NCI-H2081 treated with DMSO at 0.1 percent for 48 hours (cell line): Measurements from ENCODE around the gene TNFAIP8.

Experiments
- DNase-seq: peaks from one replicate; lab custom pipeline; 2025; lab: John Stamatoyannopoulos, UW

The TNFAIP8 gene

DNA sequence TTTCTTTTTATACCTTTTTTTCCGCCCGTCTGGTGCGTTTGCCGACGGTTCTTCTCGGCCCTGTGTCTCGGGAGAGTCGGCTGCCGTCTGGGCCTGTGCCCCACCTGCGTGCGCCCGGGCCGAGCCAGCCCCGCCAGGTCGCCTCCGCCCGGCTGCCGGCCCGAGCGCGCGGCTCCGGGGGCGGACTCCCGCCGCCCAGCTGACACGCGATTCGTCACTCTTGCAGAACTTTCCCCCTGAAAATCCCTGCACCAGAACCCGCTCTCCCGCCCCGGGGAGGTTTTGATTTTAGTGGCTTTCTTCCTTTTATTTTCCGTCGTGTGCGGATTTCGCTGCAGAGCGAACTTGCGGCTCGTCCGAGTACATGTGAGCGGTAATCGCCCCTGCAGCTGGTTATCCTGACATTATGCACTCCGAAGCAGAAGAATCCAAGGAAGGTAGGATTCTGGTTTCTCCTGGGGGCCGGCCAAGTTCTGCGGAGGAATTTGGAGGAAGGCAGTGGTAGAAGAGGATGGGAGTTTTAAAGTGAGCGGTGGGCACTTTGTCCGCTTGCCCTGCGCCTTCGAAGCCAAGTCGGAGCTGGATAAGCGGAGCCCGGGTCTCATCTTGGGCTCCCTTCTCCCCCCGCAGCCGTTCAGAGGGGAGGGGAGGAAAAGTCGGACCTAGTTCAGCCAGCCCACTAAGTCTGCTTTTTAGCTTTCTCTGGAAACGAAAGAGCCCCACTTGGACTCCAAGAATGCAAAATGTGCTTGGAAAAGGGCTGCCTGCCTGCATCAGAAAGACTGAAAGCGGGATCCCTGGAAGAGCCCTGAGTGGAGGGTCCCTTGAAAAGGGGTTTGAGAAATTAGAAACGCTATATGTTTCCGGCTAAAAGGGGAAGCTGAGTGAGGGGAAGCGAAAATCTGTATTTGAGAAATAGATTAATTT lies at the start of gene TNFAIP8:
TSS of gene TNFAIP8 (plus strand) at position 335 of the 927 bp plus-strand sequence. CDS start at position 407, 72 bp downstream.
- no peak for DNase-seq

DNA sequence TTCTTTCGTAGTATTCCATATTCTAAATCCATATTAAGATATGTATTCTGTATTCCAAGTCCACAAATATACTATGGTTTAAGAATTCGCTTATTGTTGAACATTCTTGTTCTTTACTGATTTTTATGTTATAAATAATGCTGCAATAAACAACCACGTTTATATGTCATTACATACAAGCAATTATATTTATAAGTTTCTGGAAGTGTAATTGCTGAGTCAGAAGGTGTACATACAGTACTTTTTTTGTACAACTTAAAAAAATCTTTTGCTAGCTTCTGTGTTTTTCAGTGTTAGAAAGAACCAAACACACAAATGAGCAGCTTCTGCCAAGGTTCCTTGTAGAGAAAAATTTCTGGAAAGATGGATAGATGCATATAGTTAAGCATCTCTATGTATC lies 48.6 kb upstream of the TNFAIP8 start:
- DNase-seq: no peak

GRCh38 chr5:119309326-119309725 lies 46.5 kb upstream of the TNFAIP8 start:
- DNase-seq: no peak

DNA sequence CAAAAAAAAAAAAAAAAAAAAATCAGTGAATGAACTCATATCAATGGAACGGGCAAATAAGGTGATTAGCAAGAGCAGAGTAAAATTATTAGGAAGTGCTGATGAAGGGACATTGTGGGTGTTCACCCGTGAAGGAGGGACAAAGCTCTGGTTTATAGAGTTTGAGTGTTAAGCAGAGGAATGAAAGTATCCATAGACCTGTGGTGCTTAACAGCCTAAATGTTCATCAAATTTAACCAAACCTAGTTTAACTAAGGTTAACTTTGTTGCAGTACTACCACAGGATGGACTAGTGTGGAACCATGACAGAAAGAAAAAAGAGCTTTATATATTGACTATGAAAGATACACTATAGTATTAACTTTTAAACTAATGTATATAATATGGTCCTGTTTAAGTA lies 44.1 kb upstream of the TNFAIP8 start:
- DNase-seq: no peak

DNA sequence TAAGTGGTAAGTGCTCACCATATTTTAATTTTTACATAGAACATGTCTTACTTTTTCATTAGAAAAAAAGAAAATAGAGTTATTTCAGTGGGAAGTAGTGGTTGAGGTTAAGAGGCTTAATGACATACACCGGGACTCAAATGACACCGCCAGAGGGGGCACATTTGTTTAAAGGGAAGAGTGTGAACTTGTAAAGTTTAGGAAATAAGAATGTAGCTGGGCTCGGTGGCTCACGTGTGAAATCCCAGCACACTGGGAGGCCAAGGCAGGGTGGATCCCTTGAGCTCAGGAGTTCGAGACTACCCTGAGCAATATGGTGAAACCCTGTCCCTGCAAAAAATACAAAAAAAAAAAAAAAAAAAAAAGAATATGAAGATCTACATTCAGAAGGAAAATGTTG lies 43.4 kb upstream of the TNFAIP8 start:
- DNase-seq: no peak

- DNase-seq: no peak
Observed at GRCh38 chr5:119313197-119313596, 42.6 kb upstream of the TNFAIP8 start.

DNA sequence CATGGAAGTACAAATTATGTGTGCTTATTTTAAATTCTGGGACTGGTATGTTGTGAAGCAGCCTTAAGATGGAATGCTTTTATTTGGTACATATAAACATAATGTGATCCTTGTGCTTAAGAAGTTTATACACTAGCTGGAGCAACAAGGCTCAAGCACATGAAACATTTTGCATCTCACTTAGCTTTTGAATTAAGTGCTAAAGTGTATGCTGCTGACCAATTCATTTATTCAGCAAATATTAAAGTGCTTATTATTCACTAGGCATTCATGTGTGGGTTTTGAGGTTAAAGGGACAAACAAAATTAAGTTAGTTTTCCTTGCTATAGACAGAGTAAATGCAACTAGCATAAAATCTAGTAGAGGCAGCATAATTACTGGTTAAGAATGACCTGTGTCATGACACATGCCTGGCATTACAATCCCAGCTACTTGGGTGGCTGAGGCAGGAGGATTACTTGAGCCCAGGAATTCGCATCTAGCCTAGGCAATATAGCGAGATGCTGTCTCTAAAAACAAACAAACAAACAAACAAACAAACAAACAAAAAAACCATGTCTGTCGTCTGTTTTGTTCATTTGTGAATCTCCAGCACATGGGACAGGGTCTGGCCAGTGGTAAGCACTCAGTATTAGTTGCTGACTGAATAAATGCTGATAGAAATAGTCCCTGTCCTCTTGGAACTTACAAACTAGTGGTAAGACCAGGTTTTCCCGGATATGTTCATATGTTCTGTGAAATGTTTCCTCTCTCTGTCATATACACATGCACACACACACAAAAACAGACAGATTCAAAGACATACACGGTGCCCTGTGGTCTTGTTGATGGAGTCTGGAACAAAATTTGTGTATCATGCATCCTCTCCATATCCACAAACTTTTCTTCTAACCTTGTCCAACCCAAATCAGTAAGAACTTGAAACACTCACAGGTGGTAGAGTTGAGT lies 41.9 kb upstream of the TNFAIP8 start:
- DNase-seq: no peak

- DNase-seq: no peak
Observed at GRCh38 chr5:119315516-119315949, 40.3 kb upstream of the TNFAIP8 start.

DNA sequence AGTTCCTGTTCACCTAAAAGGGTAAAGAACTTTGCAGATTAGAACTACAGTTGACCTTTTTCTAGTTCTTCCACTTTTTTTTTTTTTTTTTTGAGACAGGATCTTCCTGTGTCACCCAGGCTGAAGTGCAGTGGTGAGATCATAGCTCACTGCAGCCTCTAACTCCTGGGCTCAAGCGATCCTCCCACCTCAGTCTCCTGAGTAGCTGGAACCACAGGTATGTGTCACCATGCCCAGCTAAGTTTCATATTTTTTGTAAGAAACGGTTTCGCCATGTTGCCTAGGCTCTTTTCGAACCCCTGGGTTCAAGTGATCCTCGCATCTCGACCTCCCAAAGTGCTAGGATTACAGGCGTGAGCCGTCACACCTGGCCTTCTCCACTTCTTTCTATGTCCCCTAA lies 39.7 kb upstream of the TNFAIP8 start:
- no peak for DNase-seq

DNA sequence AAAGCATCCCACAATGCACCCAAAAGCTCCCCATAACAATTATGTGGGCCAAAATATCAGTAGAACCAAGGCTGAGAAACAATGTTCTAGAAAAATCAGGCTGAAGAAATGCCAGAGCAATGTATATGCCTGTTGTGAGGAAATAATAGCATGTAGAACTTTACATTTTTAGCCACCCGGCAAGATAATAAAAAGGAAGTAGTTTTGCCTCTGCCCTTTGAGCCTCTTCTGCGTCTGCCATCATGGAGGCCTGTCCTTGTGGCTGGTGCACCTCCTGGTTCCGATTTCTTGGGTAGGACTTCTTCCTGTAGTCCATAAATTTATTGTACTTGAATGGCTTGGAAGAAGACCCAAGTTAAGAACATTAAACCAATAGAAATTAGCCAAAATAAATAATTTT lies 38.9 kb upstream of the TNFAIP8 start:
- no peak for DNase-seq

DNA sequence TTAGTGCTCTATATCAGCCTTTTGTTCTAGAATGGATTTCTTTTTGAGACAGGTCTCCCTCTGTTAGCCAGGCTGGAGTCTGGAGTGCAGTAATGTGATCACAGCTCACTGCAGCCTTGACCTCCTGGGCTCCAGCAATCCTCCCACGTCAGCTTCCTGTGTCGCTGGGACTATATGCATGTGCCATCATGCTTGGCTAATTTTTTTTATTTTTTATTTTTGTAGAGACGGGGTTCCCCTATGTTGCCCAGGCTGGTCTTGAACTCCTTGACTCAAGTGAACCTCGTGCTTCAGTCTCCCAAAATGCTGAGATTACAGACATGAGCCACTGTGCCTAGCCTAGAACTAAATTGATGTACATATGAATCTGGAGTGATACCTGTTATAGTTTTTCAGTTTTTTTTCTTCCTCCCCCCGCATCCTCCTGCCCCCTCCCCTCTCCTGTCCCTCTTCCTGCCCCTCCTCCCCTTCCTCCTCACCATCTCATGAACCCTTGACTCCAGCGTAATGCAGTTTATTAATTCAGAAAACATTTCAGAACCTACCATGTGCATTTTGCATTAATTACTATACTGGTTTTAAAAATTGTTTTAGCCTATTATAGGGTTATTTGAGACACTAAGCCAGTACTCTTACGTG lies 37.4 kb upstream of the TNFAIP8 start:
- no peak for DNase-seq

DNA sequence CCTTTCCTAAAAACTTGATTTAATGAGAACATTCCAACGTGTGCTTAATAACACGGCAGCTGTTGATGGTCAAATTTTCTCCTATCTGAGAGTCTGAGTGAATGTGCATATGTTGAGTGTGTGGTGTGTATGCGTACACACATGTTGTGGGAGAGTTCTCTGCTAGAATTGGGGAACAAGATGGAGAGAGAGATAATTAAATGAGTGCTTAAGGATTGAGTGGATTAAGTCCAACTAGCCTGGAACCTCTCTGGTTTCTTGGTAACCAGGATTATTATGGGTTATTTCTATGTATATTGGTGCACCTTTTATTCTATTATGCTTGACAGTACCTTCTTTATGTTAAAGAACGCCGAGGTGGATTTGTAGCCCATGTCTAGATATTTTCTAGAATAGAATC lies 36.4 kb upstream of the TNFAIP8 start:
- no peak for DNase-seq

DNA sequence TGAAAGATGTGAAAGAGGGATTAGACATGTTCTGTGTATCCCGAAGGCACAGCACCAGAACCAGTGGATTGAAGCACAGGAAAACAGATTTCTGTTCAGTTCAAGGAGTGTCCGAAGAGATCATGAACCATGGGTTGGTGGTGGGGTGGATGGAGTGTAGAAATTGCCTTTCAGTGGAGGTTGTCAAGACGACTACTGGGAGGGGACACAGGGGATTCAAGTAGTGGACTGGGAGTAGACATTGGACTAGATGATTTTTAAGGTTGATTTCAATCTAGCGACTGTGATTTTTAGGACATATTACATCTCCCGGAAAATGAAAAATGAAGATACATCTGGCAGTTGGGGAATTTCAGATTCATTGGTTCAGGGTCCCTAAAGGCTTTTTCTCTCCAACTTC lies 35.9 kb upstream of the TNFAIP8 start:
- DNase-seq: no peak

GRCh38 chr5:119321569-119322311 lies 34.1 kb upstream of the TNFAIP8 start:
- no peak for DNase-seq

GRCh38 chr5:119322312-119322947 lies 33.4 kb upstream of the TNFAIP8 start:
- DNase-seq: no peak

DNA sequence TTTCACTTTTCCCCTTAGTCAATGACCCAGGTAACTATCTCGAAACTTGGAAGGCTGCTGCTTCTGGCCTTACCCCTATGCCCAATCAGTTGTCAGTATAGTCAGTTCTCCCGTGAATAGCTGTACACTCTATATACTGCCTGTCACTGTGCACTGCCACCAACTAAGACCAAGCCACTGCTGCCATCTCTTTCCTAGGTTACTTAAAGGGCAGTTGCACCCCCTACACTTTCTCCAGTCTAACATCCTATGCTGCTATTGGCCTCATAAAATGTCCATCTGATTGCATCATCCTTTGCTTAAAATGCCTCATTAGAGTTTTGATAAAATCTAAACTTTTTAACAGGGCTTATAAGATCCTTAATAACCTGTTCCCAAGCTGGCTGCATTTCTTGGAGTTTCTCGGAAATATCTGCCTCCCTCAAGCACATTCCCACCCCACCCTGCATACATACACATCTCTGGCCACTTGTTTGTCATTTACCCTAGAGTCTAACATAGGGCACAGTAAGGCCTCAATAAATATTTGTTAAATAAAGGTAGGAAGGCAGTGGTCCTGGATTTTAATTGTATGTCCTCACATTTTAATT lies 32.8 kb upstream of the TNFAIP8 start:
- no peak for DNase-seq

GRCh38 chr5:119323601-119324000 lies 32.2 kb upstream of the TNFAIP8 start:
- peak; percentile 77 for DNase-seq

GRCh38 chr5:119324842-119325241 lies 31.0 kb upstream of the TNFAIP8 start:
- DNase-seq: no peak

DNA sequence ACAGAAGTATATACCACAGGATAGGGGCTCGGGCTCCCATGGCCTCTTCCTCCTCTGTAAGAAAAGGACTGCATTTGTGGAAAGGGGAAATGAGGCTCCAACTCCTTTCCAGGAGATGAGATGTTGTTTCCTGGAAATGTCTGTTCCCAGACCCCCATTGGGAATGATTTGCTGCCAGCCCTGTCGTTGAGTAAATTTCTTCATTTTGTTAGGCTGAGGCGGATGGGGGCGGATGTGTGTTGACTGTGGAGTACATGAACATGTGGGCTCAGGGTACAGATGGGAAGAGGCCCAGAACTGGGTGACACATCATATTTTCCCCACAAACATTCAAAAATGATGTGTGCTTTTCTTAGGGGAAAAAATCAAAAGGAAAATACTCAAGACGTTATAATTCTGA lies 28.8 kb upstream of the TNFAIP8 start:
- no peak for DNase-seq

GRCh38 chr5:119328753-119329602 lies 26.8 kb upstream of the TNFAIP8 start:
- DNase-seq: no peak
